GM21619 (cell line): ENCODE measurements around the gene KLHL40.

ENCODE experiments used
- ATAC-seq: cut with Tn5 transposase; IDR thresholded peaks from one replicate; pipeline ENCODE4 v1.9.1; 2021; ENCODE audit not compliant: unreplicated experiment

Gene KLHL40

GRCh38 chr3:42735615-42736014, 50.3 kb downstream of the KLHL40 start:
- ATAC-seq = no peak

GRCh38 chr3:42736081-42736480, 50.7 kb downstream of the KLHL40 start:
- ATAC-seq = no peak

GRCh38 chr3:42736531-42736930, 51.2 kb downstream of the KLHL40 start:
- ATAC-seq = no peak

- no peak for ATAC-seq
These were observed 54.2 kb downstream of the KLHL40 start for GRCh38 chr3:42739401-42740158.

- ATAC-seq = no peak
These were observed 56.5 kb downstream of the KLHL40 start for GRCh38 chr3:42741796-42742195.
